ENCODE measurements around the gene CETP. TPM values are rescaled to one million over a fixed set of nuclear protein-coding genes. Genes with fewer than 3 reads are reported as not detected.

Gene CETP
- total and polyA plus RNA-seq, 2 of the 13 experiments (the other 11 are each of a cell fraction or from before 2014, with no cell fraction given) = 0.31 to 9.8 TPM

DNA sequence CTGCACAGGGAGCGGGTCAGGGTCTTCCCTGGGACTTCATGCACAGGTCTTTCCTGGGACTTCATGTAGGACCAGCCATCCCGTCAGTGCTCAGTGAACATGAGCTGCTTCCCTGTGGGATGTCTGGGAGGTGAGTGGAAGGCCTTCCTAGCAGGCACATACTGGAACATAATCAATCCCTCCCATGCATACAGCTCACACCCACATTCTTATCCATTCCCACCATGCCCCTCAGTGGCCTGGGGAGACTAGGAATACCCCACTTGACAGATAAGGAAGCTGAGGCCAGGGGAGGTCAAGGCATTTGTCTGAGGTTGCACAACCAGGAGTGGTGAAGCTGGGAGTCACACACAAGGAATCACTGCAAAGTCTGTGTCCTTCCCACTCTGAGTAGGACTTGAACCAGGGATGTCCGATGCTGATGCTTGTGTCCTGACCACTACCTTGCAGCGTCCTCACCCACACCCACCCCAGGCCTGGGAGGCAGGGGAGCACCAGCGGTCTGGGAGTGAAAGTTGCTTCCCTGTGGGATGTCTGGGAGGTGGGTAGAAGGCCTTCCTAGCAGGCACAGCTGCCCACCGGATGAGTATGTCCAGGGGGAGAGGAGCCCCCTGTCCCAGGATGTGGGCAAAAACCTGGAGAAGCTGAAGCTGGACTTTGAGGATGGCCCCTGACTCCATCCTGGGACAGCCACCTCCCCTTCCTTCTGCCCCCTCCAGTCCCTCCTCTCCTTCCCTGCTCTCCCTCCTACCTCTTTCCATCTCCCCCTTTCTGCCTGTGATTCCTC lies 26.6 kb downstream of the CETP start (continued):
- TF ChIP-seq SMYD3 (CRISPR knock-in tag; IDR thresholded peaks at IDR 0.05) = no peak
- no peak for TF ChIP-seq ZNF768 (CRISPR knock-in tag; IDR thresholded peaks at IDR 0.05)
- TF ChIP-seq ZBTB26 (CRISPR knock-in tag; IDR thresholded peaks at IDR 0.05; ENCODE audit: borderline replicate concordance) = no peak
- TF ChIP-seq, protein P1, sequence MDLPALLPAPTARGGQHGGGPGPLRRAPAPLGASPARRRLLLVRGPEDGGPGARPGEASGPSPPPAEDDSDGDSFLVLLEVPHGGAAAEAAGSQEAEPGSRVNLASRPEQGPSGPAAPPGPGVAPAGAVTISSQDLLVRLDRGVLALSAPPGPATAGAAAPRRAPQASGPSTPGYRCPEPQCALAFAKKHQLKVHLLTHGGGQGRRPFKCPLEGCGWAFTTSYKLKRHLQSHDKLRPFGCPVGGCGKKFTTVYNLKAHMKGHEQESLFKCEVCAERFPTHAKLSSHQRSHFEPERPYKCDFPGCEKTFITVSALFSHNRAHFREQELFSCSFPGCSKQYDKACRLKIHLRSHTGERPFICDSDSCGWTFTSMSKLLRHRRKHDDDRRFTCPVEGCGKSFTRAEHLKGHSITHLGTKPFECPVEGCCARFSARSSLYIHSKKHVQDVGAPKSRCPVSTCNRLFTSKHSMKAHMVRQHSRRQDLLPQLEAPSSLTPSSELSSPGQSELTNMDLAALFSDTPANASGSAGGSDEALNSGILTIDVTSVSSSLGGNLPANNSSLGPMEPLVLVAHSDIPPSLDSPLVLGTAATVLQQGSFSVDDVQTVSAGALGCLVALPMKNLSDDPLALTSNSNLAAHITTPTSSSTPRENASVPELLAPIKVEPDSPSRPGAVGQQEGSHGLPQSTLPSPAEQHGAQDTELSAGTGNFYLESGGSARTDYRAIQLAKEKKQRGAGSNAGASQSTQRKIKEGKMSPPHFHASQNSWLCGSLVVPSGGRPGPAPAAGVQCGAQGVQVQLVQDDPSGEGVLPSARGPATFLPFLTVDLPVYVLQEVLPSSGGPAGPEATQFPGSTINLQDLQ (CRISPR knock-in tag; IDR thresholded peaks at IDR 0.05) = no peak
- TF ChIP-seq ZNF224 (CRISPR knock-in tag; IDR thresholded peaks at IDR 0.05) = no peak
- peak; percentile 1; the same call in 1 of the 2 replicates for TF ChIP-seq GFI1 (CRISPR knock-in tag; IDR thresholded peaks at IDR 0.05; ENCODE audit: borderline replicate concordance)
- no peak for TF ChIP-seq PCBP1 (IDR thresholded peaks at IDR 0.05; ENCODE audit: borderline replicate concordance, low read depth, low read length)
- TF ChIP-seq CSRNP1 (CRISPR knock-in tag; IDR thresholded peaks at IDR 0.05) = no peak
- no peak for TF ChIP-seq ZFP1 (CRISPR knock-in tag; IDR thresholded peaks at IDR 0.05)
- TF ChIP-seq STAT5B (CRISPR knock-in tag; IDR thresholded peaks at IDR 0.05) = no peak
- TF ChIP-seq BCLAF1 (IDR thresholded peaks at IDR 0.05) = no peak
- TF ChIP-seq ZNF547 (CRISPR knock-in tag; IDR thresholded peaks at IDR 0.05) = no peak
- no peak for TF ChIP-seq ZNF672 (CRISPR knock-in tag; IDR thresholded peaks at IDR 0.05)
- peak; percentile 12 for TF ChIP-seq TEAD3 (CRISPR knock-in tag; optimal IDR thresholded peaks at IDR 0.05; ENCODE audit: borderline replicate concordance)
- no peak for TF ChIP-seq PHF21A (CRISPR knock-in tag; IDR thresholded peaks at IDR 0.05)
- 0 out of 2 replicates have a peak, but pooled peaks have one; percentile 48 for TF ChIP-seq ZNF788 (CRISPR knock-in tag; IDR thresholded peaks at IDR 0.05; ENCODE audit: borderline replicate concordance)
- TF ChIP-seq ZNF451 (CRISPR knock-in tag; IDR thresholded peaks at IDR 0.05) = no peak
- TF ChIP-seq, protein P2, sequence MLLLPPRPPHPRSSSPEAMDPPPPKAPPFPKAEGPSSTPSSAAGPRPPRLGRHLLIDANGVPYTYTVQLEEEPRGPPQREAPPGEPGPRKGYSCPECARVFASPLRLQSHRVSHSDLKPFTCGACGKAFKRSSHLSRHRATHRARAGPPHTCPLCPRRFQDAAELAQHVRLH (CRISPR knock-in tag; IDR thresholded peaks at IDR 0.05; ENCODE audit: borderline replicate concordance, low read depth) = 0 out of 2 replicates have a peak, but pooled peaks have one; percentile 22
